K562 (cell line): Measurements from ENCODE around the gene TFEB. TPM values are rescaled to one million over a fixed set of nuclear protein-coding genes. Genes with fewer than 3 reads are reported as not detected.
A peak's percentile ranks its signal among the peaks of the same experiment; 100 is the strongest.

ENCODE experiments used
- ARNT ChIP-seq, 2 experiments: fragments of 450-650 bp; IDR thresholded peaks; 2 replicates each; pipeline ENCODE4 v1.6.1; 2016; ENCODE audit warnings: mild to moderate bottlenecking in 1 of 2
- CEBPB ChIP-seq: fragments of 450-650 bp; IDR thresholded peaks from 2 replicates; pipeline ENCODE4 v1.6.1; 2016; ENCODE audit warnings: missing genetic modification characterization, missing compliant biosample characterization
- FOXM1 ChIP-seq, 2 experiments: fragments of 450-650 bp in 1 of 2; sonication (generic) in 1 of 2; formaldehyde crosslinking in 1 of 2; IDR thresholded peaks; 2 replicates each; pipeline versions ENCODE4 v1.6.1 to v1.9.0; 2017 to 2022; ENCODE audit warnings: low read depth in 2 of 2, mild to moderate bottlenecking in 2 of 2, missing genetic modification reagents in 1 of 2, moderate library complexity in 1 of 2
- HNRNPUL1 ChIP-seq: fragments of 200-400 bp; formaldehyde crosslinking; IDR thresholded peaks from 2 replicates; pipeline ENCODE4 v1.6.1; 2017; ENCODE audit warnings: low read length
- KAT2B ChIP-seq: IDR thresholded peaks from one replicate; pipeline ENCODE4 v1.6.1; 2012; ENCODE audit warnings: low read depth, mild to moderate bottlenecking, control low read depth, inconsistent platforms, low read length, moderate library complexity
- KLF1 ChIP-seq: fragments of 450-650 bp; IDR thresholded peaks from 2 replicates; pipeline ENCODE4 v1.6.1; 2016; ENCODE audit warnings: missing genetic modification characterization, missing compliant biosample characterization
- KLF16 ChIP-seq: IDR thresholded peaks from 2 replicates; pipeline ENCODE4 v1.6.1; 2016; ENCODE audit warnings: antibody characterized with exemption
- MCM5 ChIP-seq: fragments of 450-650 bp; IDR thresholded peaks from 2 replicates; pipeline ENCODE4 v1.6.1; 2016; ENCODE audit warnings: low read depth
- MEIS2 ChIP-seq: fragments of 450-650 bp; IDR thresholded peaks from 2 replicates; pipeline ENCODE4 v1.6.1; 2014; ENCODE audit warnings: mild to moderate bottlenecking; ENCODE audit not compliant: partially characterized antibody
- NFYB ChIP-seq: IDR thresholded peaks from 2 replicates; pipeline ENCODE4 v1.6.1; 2011; ENCODE audit warnings: mild to moderate bottlenecking, moderate library complexity; ENCODE audit not compliant: insufficient read length; ENCODE audit errors: extremely low read depth
- PML ChIP-seq: IDR thresholded peaks from 2 replicates; pipeline ENCODE4 v1.6.1; 2012; ENCODE audit warnings: low read length, inconsistent platforms
- RBM14 ChIP-seq: fragments of 200-400 bp; formaldehyde crosslinking; IDR thresholded peaks from 2 replicates; pipeline ENCODE4 v1.6.1; 2018; ENCODE audit warnings: low read depth, mild to moderate bottlenecking, low read length, moderate library complexity, borderline replicate concordance; ENCODE audit not compliant: insufficient read depth
- RFX5 ChIP-seq: IDR thresholded peaks from 2 replicates; pipeline ENCODE4 v1.6.1; 2011; ENCODE audit warnings: low read depth, mild to moderate bottlenecking, improper control_type of control experiment, low read length
- SRSF1 ChIP-seq: fragments of 200-400 bp; formaldehyde crosslinking; IDR thresholded peaks from 2 replicates; pipeline ENCODE4 v1.6.1; 2017; ENCODE audit warnings: mild to moderate bottlenecking, low read depth, low read length, moderate library complexity
- TARDBP ChIP-seq: fragments of 450-650 bp; IDR thresholded peaks from 2 replicates; pipeline ENCODE4 v1.6.1; 2016
- ZNF778 ChIP-seq: fragments of 450-650 bp; formaldehyde crosslinking; IDR thresholded peaks from 2 replicates; pipeline ENCODE4 v1.4.0; 2020; ENCODE audit warnings: mild to moderate bottlenecking, moderate library complexity
- polyA plus RNA-seq, 8 experiments: library from polyadenylated mRNA; depleted of rRNA in 4 of 8; stranded (reverse) in 5 of 8; unstranded in 3 of 8; fragments of >200 nt; fragmentation: Nextera tagmentation in 2 of 8; fragmentation: Illumina TruSeq in 1 of 8; extraction: Ambion mirVana in 2 of 8; extraction: Trizol in 1 of 8; gene quantifications; 2 replicates each; pipeline versions ENCODE4 v1.2.1 to v1.2.3, GENCODE V29; 2011 to 2014; ENCODE audit warnings: inconsistent platforms in 1 of 8, missing spikeins in 1 of 8
- total RNA-seq, 7 experiments: library from RNA; depleted of rRNA in 6 of 7; stranded (reverse); fragments of >200 nt in 6 of 7; fragmentation: Illumina TruSeq in 2 of 7; extraction: Trizol in 2 of 7; gene quantifications; 2 replicates each; pipeline versions ENCODE4 v1.2.1 to v1.2.3, GENCODE V29; 2011 to 2021; ENCODE audit warnings: low replicate concordance in 1 of 7
- TF ChIP-seq, protein P1 (sequence below): fragments of 450-650 bp; IDR thresholded peaks from 2 replicates; pipeline ENCODE4 v1.7.1; 2018; ENCODE audit warnings: mild to moderate bottlenecking, low read depth; ENCODE audit not compliant: partially characterized antibody
- TF ChIP-seq, protein P2 (sequence below), 2 experiments: IDR thresholded peaks; 2 replicates each; pipeline ENCODE4 v1.6.1; 2011; ENCODE audit warnings: borderline replicate concordance in 1 of 2, control low read depth in 1 of 2, low read depth in 1 of 2, low read length in 1 of 2, mild to moderate bottlenecking in 1 of 2, mixed read lengths in 1 of 2, moderate library complexity in 1 of 2; ENCODE audit not compliant: insufficient read depth in 1 of 2, insufficient read length in 1 of 2, poor library complexity in 1 of 2, severe bottlenecking in 1 of 2; ENCODE audit errors: extremely low read depth in 1 of 2
- TF ChIP-seq, protein P3 (sequence below): fragments of 450-650 bp; IDR thresholded peaks from 2 replicates; pipeline ENCODE4 v1.6.1; 2016; ENCODE audit warnings: borderline replicate concordance
- TF ChIP-seq, protein P4 (sequence below): sonication (generic); formaldehyde crosslinking; IDR thresholded peaks from 2 replicates; pipeline ENCODE4 v1.4.0; 2020; ENCODE audit warnings: mild to moderate bottlenecking, missing genetic modification reagents

Gene TFEB
- total and polyA plus RNA-seq, 9 of the 15 experiments (the other 6 are each of a cell fraction or from before 2014, with no cell fraction given), result 0.04 to 4.7 (median 2.0) TPM

DNA sequence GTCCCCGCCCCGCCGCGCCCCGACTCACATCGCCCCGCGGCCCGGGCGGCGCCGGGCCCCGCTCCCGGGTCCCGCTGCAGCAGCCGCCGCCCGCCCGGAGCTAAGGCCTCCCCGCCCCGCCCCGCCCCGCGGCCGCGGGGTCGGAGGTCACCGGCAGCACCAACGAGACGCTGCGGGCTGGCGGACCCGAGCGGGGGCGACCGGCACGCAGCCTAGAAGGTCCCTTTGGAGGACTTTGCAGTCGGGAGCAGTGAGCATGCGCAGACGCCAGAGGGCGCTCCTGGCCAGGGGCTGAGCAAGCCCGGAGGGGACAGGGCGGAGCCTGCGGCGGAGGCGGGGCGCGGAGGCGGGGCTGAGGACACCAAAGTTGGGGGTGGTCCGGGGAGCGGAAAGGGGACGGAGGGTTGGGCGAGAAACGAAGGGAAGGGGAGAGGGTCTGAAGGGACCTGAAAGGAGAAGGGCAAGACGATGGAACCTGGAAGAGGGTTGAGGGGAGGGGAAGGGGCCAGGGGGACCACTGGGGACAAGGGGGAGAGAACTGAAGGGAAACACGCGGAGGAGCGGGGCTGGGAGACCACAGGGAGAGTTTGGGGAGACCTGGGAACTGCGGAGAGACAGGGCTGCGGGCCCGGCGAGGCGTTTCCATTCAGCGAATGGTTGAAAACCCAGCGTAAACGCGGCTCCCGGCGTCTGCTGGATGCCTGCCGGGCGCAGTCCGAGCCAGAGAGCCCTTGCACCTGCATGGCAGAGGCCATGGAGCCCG lies 44.6 kb upstream of the TFEB start, which contains the start of gene FRS3 (continued):
- no peak for TF ChIP-seq RBM14
- TF ChIP-seq ZNF778 (CRISPR knock-in tag), result no peak
- no peak for TF ChIP-seq NFYB
- TF ChIP-seq PML, result no peak
- no peak for TF ChIP-seq MCM5
- peak in 1 of 2 experiments; percentile 17; a peak in 1 of 4 replicates for TF ChIP-seq ARNT (IDR thresholded peaks at IDR 0.05)
- TF ChIP-seq, protein P1, sequence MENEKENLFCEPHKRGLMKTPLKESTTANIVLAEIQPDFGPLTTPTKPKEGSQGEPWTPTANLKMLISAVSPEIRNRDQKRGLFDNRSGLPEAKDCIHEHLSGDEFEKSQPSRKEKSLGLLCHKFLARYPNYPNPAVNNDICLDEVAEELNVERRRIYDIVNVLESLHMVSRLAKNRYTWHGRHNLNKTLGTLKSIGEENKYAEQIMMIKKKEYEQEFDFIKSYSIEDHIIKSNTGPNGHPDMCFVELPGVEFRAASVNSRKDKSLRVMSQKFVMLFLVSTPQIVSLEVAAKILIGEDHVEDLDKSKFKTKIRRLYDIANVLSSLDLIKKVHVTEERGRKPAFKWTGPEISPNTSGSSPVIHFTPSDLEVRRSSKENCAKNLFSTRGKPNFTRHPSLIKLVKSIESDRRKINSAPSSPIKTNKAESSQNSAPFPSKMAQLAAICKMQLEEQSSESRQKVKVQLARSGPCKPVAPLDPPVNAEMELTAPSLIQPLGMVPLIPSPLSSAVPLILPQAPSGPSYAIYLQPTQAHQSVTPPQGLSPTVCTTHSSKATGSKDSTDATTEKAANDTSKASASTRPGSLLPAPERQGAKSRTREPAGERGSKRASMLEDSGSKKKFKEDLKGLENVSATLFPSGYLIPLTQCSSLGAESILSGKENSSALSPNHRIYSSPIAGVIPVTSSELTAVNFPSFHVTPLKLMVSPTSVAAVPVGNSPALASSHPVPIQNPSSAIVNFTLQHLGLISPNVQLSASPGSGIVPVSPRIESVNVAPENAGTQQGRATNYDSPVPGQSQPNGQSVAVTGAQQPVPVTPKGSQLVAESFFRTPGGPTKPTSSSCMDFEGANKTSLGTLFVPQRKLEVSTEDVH, result no peak
- TF ChIP-seq FOXM1 (IDR thresholded peaks at IDR 0.05; ENCODE audit: low read depth), result no peak
- TF ChIP-seq FOXM1 (CRISPR knock-in tag; IDR thresholded peaks at IDR 0.05; ENCODE audit: low read depth), result 0 out of 2 replicates have a peak, but pooled peaks have one; percentile 71
- TF ChIP-seq TARDBP, result no peak
- no peak for TF ChIP-seq MEIS2
- TF ChIP-seq, protein P2, sequence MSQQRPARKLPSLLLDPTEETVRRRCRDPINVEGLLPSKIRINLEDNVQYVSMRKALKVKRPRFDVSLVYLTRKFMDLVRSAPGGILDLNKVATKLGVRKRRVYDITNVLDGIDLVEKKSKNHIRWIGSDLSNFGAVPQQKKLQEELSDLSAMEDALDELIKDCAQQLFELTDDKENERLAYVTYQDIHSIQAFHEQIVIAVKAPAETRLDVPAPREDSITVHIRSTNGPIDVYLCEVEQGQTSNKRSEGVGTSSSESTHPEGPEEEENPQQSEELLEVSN (IDR thresholded peaks at IDR 0.05; ENCODE audit: borderline replicate concordance in 1 of 2, extremely low read depth in 1 of 2, insufficient read depth in 1 of 2, insufficient read length in 1 of 2, low read depth in 1 of 2, low read length in 1 of 2, poor library complexity in 1 of 2, severe bottlenecking in 1 of 2), result no peak
- TF ChIP-seq KAT2B, result no peak
- no peak for TF ChIP-seq RFX5
- 0 out of 2 replicates have a peak, but pooled peaks have one; percentile 12 for TF ChIP-seq KLF16
- TF ChIP-seq KLF1 (tag), result no peak
- no peak for TF ChIP-seq SRSF1
- TF ChIP-seq CEBPB (tag), result no peak
- TF ChIP-seq, protein P3, sequence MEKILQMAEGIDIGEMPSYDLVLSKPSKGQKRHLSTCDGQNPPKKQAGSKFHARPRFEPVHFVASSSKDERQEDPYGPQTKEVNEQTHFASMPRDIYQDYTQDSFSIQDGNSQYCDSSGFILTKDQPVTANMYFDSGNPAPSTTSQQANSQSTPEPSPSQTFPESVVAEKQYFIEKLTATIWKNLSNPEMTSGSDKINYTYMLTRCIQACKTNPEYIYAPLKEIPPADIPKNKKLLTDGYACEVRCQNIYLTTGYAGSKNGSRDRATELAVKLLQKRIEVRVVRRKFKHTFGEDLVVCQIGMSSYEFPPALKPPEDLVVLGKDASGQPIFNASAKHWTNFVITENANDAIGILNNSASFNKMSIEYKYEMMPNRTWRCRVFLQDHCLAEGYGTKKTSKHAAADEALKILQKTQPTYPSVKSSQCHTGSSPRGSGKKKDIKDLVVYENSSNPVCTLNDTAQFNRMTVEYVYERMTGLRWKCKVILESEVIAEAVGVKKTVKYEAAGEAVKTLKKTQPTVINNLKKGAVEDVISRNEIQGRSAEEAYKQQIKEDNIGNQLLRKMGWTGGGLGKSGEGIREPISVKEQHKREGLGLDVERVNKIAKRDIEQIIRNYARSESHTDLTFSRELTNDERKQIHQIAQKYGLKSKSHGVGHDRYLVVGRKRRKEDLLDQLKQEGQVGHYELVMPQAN, result peak; percentile 71
- TF ChIP-seq, protein P4, sequence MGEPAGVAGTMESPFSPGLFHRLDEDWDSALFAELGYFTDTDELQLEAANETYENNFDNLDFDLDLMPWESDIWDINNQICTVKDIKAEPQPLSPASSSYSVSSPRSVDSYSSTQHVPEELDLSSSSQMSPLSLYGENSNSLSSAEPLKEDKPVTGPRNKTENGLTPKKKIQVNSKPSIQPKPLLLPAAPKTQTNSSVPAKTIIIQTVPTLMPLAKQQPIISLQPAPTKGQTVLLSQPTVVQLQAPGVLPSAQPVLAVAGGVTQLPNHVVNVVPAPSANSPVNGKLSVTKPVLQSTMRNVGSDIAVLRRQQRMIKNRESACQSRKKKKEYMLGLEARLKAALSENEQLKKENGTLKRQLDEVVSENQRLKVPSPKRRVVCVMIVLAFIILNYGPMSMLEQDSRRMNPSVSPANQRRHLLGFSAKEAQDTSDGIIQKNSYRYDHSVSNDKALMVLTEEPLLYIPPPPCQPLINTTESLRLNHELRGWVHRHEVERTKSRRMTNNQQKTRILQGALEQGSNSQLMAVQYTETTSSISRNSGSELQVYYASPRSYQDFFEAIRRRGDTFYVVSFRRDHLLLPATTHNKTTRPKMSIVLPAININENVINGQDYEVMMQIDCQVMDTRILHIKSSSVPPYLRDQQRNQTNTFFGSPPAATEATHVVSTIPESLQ (CRISPR knock-in tag), result no peak
- TF ChIP-seq HNRNPUL1, result no peak
